Vagina (tissue), 2 donors: ENCODE measurements around the gene CHAT.

Experiments
- POLR2A ChIP-seq, 2 donors: fragments of 450-650 bp; IDR thresholded peaks; one replicate each; pipeline ENCODE4 v1.6.1; 2017; ENCODE audit warnings: antibody characterized with exemption in 2 of 2, mild to moderate bottlenecking in 2 of 2, moderate library complexity in 2 of 2
- TF ChIP-seq, protein P1 (sequence below), 3 experiments: fragments of 450-650 bp in 2 of 3; fragments of 200-600 bp in 1 of 3; sonication (generic) in 1 of 3; IDR thresholded peaks; one replicate each; pipeline ENCODE4 v1.5.1; 2017 to 2019; ENCODE audit warnings: antibody characterized with exemption in 3 of 3, mild to moderate bottlenecking in 2 of 3, moderate library complexity in 2 of 3

DNA sequence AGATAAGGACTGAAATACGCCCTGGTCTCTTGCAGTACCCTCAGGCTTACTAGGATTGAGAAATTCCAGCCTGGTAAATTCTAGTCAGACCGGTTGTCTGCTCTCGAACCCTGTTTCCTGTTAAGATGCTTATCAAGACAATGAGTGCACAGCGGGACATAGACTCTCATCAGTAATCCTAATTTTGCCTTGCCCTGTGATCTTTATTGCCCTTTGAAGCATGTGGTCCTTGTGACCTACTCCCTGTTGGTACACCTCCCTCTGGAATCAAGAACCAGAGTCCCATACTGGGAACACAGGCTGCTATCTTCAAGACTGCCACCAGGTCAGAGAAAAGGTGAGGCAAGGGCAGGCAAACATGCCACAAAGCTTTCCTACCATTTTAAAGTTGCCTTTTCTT lies 72.8 kb downstream of the CHAT start:
- TF ChIP-seq, protein P1, sequence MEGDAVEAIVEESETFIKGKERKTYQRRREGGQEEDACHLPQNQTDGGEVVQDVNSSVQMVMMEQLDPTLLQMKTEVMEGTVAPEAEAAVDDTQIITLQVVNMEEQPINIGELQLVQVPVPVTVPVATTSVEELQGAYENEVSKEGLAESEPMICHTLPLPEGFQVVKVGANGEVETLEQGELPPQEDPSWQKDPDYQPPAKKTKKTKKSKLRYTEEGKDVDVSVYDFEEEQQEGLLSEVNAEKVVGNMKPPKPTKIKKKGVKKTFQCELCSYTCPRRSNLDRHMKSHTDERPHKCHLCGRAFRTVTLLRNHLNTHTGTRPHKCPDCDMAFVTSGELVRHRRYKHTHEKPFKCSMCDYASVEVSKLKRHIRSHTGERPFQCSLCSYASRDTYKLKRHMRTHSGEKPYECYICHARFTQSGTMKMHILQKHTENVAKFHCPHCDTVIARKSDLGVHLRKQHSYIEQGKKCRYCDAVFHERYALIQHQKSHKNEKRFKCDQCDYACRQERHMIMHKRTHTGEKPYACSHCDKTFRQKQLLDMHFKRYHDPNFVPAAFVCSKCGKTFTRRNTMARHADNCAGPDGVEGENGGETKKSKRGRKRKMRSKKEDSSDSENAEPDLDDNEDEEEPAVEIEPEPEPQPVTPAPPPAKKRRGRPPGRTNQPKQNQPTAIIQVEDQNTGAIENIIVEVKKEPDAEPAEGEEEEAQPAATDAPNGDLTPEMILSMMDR (IDR thresholded peaks at IDR 0.05), result no peak
- no peak for TF ChIP-seq POLR2A (IDR thresholded peaks at IDR 0.05)
